OCI-LY1 (cell line): ENCODE results near the gene ABCB8.

ENCODE experiments used
- H2AFZ ChIP-seq: fragments of 200-600 bp; sonication (generic), shearing (Covaris generic); 2 replicates; pipeline ENCODE4 v1.6.0; 2014; ENCODE audit warnings: antibody characterized with exemption, mild to moderate bottlenecking, low read length
- H3F3A ChIP-seq: fragments of 200-600 bp; sonication (generic), shearing (Covaris generic); 2 replicates; pipeline ENCODE4 v1.6.0; 2014; ENCODE audit warnings: mild to moderate bottlenecking, antibody characterized with exemption, low read length, moderate library complexity; ENCODE audit not compliant: insufficient read depth
- H3K27ac ChIP-seq: fragments of 200-600 bp; sonication (generic); 2 replicates; pipeline ENCODE4 v1.5.1; 2014; ENCODE audit warnings: low read length, mixed run types, mild to moderate bottlenecking, low read depth; ENCODE audit not compliant: poor library complexity, severe bottlenecking
- H3K27me3 ChIP-seq: fragments of 200-600 bp; sonication (generic); 2 replicates; pipeline ENCODE4 v1.6.0; 2014; ENCODE audit warnings: antibody characterized with exemption, mild to moderate bottlenecking, low read length, moderate library complexity; ENCODE audit not compliant: insufficient read depth
- H3K36me3 ChIP-seq: fragments of 200-600 bp; sonication (generic); 2 replicates; pipeline ENCODE4 v1.6.1; 2014; ENCODE audit warnings: mild to moderate bottlenecking, antibody characterized with exemption, low read length, moderate library complexity, mixed read lengths; ENCODE audit not compliant: insufficient read depth
- H3K4me1 ChIP-seq: fragments of 200-600 bp; sonication (generic); 2 replicates; pipeline ENCODE4 v1.5.1; 2014; ENCODE audit warnings: mild to moderate bottlenecking, low read length, moderate library complexity; ENCODE audit not compliant: insufficient read depth, severe bottlenecking
- H3K4me2 ChIP-seq: fragments of 200-600 bp; sonication (generic), shearing (Covaris generic); 2 replicates; pipeline ENCODE4 v1.6.1; 2014; ENCODE audit warnings: low read length
- H3K4me3 ChIP-seq: fragments of 200-600 bp; sonication (generic); 2 replicates; pipeline ENCODE4 v1.5.1; 2014; ENCODE audit warnings: low read length, low read depth, mild to moderate bottlenecking, mixed read lengths; ENCODE audit not compliant: poor library complexity, severe bottlenecking
- H3K79me2 ChIP-seq: fragments of 200-600 bp; shearing (Covaris generic); 2 replicates; pipeline ENCODE4 v1.6.1; 2016; ENCODE audit warnings: mixed run types, low read length, mixed read lengths; ENCODE audit not compliant: insufficient read depth
- H3K9ac ChIP-seq: fragments of 200-600 bp; sonication (generic), shearing (Covaris generic); 2 replicates; pipeline ENCODE4 v1.6.1; 2014; ENCODE audit warnings: mild to moderate bottlenecking, low read length, mixed read lengths
- H3K9me2 ChIP-seq: fragments of 200-600 bp; sonication (generic), shearing (Covaris generic); 2 replicates; pipeline ENCODE4 v1.6.1; 2014; ENCODE audit warnings: low read depth, mild to moderate bottlenecking, low read length, mixed read lengths
- H3K9me3 ChIP-seq: fragments of 200-600 bp; shearing (Covaris generic); 2 replicates; pipeline ENCODE4 v1.6.1; 2014; ENCODE audit warnings: low read length, mixed read lengths
- H4K20me1 ChIP-seq: fragments of 200-600 bp; sonication (generic), shearing (Covaris generic); 2 replicates; pipeline ENCODE4 v1.6.0; 2016; ENCODE audit warnings: mild to moderate bottlenecking, low read length; ENCODE audit not compliant: insufficient read depth
- EZH2 ChIP-seq: fragments of 200-600 bp; sonication (generic), shearing (Covaris generic); IDR thresholded peaks from 2 replicates; pipeline ENCODE4 v1.8.0; 2017; ENCODE audit warnings: borderline replicate concordance, mixed run types, mild to moderate bottlenecking, antibody characterized with exemption, low read length, moderate library complexity, mixed read lengths
- TF ChIP-seq, protein P1 (sequence below): fragments of 200-600 bp; sonication (generic), shearing (Covaris generic); IDR thresholded peaks from 2 replicates; pipeline ENCODE4 v1.5.1; 2017; ENCODE audit warnings: mild to moderate bottlenecking, antibody characterized with exemption, low read length, moderate library complexity, mixed read lengths

The ABCB8 gene

DNA sequence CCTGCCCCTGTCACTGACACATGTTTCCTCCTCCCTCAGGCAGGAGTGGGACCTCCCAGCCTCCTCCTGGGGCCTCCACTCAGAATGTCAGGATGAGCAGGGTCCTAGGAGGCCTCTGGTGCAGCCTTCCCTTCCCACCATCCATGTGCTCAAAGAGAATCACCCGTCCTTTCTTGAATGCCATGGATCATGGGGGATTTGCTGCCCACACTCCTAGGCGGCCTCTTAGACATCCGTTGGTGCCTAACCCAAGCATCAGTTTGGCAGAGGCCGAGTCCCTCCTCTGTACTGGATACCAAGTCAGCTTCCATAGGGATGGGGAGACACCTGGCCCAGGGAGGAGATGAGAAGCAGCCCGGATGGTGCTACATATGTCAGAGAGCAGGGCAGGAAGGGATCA, 30.4 kb upstream of the ABCB8 start:
- no peaks in the 10 kb centered on the region for H3K79me2 ChIP-seq
- no peak overlapping the region for H3K9ac ChIP-seq
- H3K36me3 ChIP-seq, result no peaks in the 10 kb centered on the region
- H2AFZ ChIP-seq, result no peak overlapping the region
- no peaks in the 10 kb centered on the region for H3F3A ChIP-seq
- no peak overlapping the region for H3K4me3 ChIP-seq
- no peaks in the 10 kb centered on the region for H3K9me3 ChIP-seq
- H3K4me2 ChIP-seq, result no peak overlapping the region
- TF ChIP-seq EZH2, result no peak
- TF ChIP-seq, protein P1, sequence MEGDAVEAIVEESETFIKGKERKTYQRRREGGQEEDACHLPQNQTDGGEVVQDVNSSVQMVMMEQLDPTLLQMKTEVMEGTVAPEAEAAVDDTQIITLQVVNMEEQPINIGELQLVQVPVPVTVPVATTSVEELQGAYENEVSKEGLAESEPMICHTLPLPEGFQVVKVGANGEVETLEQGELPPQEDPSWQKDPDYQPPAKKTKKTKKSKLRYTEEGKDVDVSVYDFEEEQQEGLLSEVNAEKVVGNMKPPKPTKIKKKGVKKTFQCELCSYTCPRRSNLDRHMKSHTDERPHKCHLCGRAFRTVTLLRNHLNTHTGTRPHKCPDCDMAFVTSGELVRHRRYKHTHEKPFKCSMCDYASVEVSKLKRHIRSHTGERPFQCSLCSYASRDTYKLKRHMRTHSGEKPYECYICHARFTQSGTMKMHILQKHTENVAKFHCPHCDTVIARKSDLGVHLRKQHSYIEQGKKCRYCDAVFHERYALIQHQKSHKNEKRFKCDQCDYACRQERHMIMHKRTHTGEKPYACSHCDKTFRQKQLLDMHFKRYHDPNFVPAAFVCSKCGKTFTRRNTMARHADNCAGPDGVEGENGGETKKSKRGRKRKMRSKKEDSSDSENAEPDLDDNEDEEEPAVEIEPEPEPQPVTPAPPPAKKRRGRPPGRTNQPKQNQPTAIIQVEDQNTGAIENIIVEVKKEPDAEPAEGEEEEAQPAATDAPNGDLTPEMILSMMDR, result no peak
- H3K9me2 ChIP-seq, result no peaks in the 10 kb centered on the region
- no peaks in the 10 kb centered on the region; the same call in 1 of the 2 replicates for H3K27me3 ChIP-seq
- no peaks in the 10 kb centered on the region for H4K20me1 ChIP-seq
- peaks cover 5% of the 10 kb centered on the region for H3K4me1 ChIP-seq
- no peak overlapping the region for H3K27ac ChIP-seq

DNA sequence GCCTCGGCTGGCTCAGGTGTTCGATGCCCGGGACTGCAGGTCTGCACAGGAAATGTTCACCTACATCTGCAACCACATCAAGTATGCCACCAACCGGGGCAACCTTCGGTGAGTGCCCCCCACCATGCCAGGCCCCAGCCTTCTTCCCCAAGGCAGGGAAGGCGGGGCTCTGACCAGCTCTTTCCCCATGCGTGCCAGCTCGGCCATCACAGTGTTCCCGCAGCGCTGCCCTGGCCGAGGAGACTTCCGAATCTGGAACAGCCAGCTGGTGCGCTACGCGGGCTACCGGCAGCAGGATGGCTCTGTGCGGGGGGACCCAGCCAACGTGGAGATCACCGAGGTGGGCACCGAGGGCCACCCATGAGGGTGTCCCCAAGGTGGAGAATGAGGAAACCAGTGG, 29.9 kb upstream of the ABCB8 start:
- Histone ChIP-seq H3K36me3 (no peaks in the 10 kb centered on the region), H2AFZ (no peak overlapping the region), H3K9me3 (no peaks in the 10 kb centered on the region), H3K4me3 (no peak overlapping the region), H3K4me1 (peaks cover 5% of the 10 kb centered on the region), H3F3A (no peaks in the 10 kb centered on the region), H3K27ac (no peak overlapping the region), H4K20me1 (no peaks in the 10 kb centered on the region), H3K27me3 (no peaks in the 10 kb centered on the region; the same call in 1 of the 2 replicates), H3K9ac (no peak overlapping the region), H3K79me2 (no peaks in the 10 kb centered on the region), H3K4me2 (no peak overlapping the region), H3K9me2 (no peaks in the 10 kb centered on the region)
- TF ChIP-seq, protein P1, result no peak

- Histone ChIP-seq H3K9me3 (no peaks in the 10 kb centered on the region), H4K20me1 (no peaks in the 10 kb centered on the region), H3F3A (no peaks in the 10 kb centered on the region), H3K36me3 (no peaks in the 10 kb centered on the region), H3K4me2 (no peak overlapping the region), H3K9me2 (no peaks in the 10 kb centered on the region), H3K27me3 (no peaks in the 10 kb centered on the region; the same call in 1 of the 2 replicates), H3K79me2 (no peaks in the 10 kb centered on the region), H3K9ac (no peak overlapping the region), H3K4me1 (peaks cover 5% of the 10 kb centered on the region), H3K27ac (no peak overlapping the region), H2AFZ (no peak overlapping the region), H3K4me3 (no peak overlapping the region)
- no peak for TF ChIP-seq EZH2
- TF ChIP-seq, protein P1, result no peak
Measured at GRCh38 chr7:150999001-150999400, 29.2 kb upstream of the ABCB8 start.
